Fibroblast of skin of right biceps (primary cell): ENCODE data around the gene MZT2A.
"Not testable (repeated sequence)": the region's sequence is repeated elsewhere in the genome, so short reads cannot be mapped to it uniquely, and the experiment has no call there.

Experiments
- DNase-seq: peaks from one replicate; pipeline ENCODE4 v3.0.0-alpha.2; 2013

MZT2A gene, protein sequence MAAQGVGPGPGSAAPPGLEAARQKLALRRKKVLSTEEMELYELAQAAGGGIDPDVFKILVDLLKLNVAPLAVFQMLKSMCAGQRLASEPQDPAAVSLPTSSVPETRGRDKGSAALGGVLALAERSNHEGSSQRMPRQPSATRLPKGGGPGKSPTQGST

DNA sequence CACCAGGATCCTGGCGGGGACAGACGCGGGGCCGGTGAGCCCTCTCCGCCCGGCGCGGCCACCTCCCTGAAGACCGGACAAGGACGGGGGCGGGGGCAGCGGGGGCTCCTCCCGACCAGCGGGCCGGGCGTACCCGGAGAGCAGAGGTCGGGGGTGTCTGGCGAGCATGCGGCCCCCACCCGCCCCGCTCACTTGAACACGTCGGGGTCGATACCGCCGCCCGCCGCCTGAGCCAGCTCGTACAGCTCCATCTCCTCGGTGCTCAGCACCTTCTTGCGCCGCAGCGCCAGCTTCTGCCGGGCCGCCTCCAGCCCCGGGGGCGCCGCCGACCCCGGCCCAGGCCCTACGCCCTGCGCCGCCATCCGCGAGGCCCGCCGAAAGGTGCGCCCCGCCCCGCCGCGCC is at the start of gene MZT2A:
MZT2A (minus strand) TSS at position 383 of the 403 bp plus-strand sequence; CDS start at position 362, 21 bp downstream.
- DNase-seq: not testable (repeated sequence)

DNA sequence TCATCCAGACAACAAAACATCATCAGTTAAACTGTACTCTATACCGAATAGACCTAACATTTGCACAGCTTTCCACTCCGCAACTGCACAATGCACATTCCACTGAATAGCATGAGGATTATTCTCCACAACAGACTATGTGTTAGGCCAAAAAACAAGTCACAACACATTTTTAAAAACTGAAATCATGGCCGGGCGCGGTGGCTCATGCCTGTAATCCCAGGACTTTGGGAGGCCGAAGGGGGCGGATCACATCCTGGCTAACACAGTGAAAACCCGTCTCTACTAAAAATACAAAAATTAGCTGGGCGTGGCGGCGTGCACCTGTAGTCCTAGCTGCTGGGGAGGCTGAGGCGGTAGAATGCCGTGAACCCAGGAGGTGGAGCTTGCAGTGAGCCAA is 46.7 kb upstream of the MZT2A start:
- not testable (repeated sequence) for DNase-seq

DNA sequence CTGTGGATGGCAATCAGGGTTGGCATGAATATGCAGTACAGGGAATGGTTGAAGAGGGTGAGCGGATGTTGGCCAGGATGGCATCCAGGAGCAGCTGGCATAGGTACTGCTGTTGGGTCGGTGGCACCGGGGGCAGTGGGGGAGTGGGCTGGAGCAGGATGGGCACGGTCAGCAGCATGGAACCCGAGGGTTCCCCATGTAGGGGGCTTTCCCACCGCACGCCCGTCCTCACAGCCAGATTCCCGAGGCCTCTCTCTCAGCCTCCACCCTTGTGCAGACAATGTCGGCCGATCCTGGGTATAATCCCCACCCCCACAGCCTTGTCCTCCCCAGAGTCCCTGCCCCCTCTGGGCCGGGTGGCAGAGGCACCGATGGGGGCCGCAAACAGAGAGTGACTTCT is 44.6 kb upstream of the MZT2A start:
- not testable (repeated sequence) for DNase-seq

DNA sequence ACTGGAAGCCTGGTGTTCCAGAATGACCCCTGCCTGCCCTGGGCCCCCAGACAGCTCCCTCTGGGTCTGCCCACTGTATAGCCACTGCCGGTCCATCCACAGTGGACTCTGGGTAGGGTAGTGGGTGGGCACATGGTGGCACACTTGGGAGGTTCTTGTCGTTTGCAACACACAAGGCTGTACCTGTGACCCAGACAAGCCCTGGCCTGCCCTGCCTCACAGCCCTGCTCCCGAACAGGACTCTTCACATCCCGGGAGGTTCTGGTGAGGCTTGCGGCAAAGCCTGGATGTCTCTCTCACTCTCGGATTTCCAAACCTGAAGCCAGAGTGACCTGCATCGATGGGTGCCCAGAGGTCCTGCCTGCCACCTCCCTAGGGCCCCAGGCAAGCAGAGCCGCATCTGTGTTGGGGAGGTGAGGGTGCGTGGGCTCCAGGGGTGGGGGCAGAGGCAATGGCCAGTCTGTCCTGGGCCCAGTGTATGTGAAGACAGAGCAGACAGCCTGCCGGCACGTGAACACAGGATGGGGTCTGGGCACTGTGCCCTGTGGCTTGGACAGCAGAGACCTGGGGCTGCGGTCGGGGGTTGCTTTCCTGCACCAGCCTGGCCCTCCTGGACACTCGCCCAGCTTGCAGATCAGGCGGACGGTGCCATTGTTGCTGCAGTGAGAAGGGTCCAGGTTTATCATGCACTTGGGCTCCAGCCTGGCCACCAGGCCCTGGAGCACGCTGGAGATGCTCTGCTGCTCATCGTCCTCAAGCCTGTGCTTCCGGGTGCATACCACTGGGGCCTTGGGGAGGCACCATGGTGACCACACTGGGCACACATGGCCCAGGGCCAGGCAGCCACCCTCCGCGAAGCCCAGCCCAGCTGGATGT is 44.0 kb upstream of the MZT2A start:
- not testable (repeated sequence) for DNase-seq

DNA sequence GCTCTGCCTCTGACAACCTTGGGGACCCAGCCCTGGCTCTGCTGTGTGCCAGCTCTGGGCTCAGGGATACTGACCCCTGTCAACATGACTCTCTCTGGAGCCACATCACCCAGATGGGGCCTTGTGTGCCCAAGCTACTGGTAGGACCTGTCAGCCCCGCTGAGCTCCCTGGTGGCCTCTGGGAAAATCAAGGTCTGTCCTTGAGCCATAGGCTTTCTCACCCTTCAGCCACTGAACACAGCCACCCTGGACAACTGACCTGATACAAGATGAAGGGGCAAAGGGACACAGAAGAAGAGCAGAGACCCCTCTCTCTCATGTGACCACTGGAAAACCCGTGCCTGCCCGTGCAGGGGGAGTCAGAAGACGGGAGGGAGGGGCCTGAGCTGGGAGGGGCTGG is 43.3 kb upstream of the MZT2A start:
- no peak for DNase-seq

DNA sequence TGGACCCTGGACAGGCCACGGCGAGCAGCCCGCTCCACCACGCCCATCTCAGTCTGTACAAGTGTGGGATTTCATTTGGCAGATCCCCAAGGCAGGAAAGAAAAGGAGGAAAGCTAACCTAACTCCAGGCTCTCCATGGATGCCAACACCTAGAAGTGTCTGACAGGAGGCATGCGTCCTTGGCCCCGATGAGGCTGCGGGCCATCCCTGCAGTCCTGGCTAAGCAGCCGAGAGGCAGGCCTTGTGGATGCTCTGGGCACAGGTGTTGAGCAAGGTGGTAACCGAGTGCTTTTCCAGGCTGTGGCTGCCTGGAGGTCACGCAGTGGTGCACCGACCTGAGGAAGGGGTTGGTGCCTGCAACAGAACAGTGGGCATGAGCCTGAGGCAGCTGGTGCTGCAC is 42.8 kb upstream of the MZT2A start:
- DNase-seq: not testable (repeated sequence)

DNA sequence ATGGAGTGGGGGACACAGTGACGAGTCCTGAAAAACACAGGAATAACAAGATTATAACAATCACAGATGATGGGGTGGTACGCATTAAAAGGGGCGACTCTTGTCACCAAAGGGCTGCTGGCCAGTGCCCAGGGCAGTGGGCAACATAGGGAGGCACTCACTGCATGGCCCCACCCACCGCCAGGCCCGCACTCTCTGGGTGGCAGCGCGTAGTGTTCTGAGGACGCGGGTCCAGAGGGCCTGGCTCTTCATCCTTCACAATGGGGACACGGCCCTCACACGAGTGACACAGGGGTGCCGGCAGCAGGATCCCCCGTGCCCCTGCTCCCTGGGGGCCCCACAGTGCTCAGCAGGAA is 42.1 kb upstream of the MZT2A start:
- DNase-seq: not testable (repeated sequence)

DNA sequence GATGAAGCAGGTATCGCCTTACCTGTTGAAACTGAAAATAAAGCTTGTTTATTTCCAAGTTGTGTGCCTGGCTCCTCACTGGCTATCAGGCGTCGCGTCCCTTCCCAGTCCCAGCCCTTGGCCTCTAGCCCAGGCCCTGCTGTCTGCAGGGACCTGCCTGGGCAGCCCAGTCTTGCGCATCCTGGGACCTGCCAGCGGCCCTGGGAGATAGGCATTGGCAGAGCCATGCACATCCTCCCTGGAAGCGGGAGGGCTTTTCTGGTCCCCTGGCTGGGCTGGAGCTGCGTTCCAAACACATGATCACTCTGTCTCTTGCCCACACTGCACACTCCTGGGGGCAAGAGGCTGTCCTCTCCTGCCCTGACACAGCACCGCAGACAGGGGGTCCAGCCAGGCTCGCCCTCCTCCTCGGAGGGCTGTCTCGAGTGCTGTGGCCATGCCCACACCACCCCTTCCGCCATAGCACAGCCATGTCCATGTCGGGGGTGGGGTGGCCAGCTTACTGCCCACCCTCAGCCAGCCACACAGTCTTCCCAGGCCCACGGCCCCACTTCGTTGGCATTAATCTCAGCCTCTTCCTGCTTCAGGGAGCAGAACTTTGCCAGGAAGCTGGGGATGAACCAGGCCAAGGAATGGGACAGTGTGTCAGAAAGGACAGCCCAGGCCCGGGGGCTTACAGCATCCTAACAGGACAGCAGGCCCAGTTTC is 41.6 kb upstream of the MZT2A start:
- not testable (repeated sequence) for DNase-seq

DNA sequence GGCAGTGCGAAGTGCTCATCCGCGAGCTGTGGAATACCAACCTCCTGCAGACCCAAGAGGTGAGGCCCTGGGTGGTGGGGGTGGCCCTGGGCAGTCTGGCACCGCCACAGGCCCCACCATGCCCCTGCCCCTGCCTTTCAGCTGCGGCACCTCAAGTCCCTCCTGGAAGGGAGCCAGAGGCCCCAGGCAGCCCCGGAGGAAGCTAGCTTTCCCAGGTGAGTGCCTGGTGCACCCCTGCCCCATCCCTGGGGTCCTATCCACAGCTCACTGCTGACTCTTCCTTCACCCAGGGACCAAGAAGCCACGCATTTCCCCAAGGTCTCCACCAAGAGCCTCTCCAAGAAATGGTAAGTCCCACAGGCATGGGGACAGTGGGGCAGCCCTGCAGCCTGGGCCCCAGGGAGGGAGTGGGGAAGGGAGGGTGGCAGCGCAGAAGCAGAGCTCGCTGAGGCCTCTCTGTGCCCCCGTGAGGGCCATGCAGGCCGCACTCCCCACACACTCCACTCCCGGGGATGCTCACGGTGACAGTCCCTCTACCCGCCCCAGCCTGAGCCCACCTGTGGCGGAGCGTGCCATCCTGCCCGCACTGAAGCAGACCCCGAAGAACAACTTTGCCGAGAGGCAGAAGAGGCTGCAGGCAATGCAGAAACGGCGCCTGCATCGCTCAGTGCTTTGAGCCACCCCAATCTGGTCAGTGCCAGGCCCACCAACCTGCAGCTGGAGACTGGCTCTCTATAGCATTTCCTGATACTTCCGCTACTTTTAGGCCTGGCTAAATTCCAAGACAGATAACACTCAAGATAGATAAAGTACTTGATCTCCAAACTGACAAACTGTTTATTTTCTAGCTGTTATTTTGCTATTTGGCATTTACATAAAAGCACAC is 40.8 kb upstream of the MZT2A start:
- DNase-seq: not testable (repeated sequence)

DNA sequence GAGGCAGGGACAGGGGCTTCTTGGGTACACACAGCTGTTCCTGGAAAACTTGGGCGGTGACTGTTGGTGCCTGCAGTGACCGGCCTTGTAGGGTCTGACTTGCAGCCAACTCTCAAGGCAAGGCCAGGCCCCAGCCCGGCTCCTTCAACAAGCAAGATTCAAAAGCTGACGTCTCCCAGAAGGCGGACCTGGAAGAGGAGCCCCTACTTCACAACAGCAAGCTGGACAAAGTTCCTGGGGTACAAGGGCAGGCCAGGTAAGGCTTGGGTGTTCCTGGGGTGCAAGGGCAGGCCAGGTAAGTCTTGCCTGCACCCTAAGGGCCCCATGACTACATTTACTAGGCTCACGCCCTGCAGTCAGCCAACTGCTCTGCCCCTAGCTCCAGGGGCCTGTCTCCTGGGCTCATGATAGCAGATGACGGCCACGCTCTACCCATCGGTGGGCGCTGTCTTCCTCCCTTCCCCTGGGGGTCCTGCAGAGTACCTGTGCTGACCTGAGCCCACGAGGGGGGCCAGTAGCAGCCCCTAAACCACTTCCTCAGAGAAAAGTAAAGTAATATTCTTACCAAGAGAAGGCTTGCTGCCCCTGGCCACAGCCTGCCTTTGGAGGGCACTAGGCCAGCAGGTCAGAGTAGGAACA is 39.5 kb upstream of the MZT2A start:
- not testable (repeated sequence) for DNase-seq

DNA sequence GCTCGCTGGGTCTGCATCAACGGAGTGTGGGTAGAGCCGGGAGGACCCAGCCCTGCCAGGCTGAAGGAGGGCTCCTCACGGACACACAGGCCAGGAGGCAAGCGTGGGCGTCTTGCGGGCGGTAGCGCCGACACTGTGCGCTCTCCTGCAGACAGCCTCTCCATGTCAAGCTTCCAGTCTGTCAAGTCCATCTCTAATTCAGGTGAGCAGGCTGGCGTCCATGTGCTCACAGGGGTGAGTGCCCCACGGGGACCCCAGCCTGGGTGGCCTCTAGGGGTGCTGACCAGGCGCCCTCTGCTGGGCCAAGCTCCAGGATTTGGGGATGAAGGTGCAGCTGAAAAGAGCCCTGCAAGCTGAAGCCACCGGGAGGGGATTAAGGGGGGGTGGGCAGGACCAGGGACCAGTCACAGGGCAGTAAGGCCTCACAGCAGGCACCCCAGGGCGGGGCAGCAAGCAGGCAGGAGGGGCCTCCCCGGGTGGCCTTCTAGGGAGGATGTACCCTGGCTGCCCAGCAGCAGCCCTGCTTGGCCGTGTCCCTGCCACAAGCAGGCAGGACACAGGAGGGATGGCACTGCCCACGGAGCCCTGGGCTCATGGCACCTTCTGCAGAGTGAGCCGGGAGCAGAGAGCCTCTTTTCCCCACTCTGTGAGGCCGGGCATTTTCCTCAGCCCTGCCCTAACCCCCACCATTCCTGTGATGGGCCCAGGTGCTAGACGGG is 38.6 kb upstream of the MZT2A start:
- not testable (repeated sequence) for DNase-seq

DNA sequence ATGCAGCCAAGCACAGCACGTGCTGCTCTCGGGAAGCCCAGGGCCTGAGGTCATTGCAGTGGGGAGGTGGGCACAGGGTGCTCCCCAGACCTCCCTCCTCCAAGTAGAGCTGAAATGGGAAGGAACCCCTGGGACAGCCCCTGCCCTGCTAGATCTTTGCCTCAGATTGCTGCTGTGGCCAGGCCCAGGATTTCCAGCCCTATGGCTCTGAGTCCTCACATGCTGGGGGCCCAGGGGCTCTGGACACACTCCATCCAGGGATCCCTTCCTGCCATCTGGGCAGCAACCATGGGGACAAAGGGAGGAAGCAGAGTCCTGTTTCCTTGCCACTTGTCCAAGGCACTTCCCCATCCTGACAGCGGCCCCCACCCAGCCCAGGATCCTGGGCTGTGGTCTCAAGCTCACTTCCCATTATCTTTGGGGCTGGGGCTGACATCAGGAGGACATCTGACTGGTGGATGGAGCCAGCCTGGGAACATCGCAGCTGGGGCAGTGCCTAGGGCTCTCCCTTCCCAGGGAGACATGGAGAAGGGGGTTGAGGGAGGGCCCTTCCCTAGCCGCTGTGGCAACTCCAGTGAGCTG is 37.8 kb upstream of the MZT2A start:
- not testable (repeated sequence) for DNase-seq

DNA sequence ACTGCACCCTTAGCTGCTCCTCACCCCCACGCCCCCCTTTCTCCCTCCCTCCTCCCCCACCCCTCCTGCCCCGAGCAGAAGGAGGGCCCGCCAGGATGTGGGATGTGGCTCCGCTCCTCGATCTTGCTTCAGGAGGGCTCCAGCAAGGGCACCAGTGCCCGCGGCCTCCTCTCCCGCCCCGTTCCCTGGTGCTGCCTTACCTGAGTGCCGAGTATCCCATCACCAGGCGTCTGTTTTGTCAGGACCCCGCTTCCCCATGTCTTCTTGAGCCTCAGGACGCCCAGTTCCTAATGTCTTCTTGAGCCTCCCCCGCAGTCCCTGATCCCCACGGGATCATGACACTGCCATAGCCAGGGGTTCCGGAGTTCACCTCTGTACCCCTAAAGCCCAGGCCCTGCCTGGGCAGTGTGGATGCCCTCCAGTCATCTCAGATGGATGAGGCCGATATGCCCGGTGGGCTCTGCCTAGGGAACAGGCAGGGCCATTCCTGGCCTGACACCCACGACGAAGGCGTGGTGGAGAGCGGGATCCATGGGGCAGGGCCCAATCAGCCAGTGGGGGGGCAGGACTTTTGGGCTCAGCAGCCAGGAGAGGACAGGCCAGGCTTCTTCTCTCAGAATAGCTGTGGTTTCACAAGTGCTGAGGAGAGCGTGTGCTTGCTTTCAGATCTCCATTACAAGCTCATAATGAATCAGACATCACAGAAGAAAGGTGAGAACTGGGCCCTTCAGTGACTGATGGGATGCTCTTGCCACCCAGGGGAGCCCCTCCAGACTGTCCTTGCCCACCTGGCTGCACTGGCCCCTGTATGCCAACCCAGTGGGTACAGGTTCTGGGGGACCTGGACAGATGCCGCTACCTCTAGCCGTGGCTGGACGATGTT is 37.0 kb upstream of the MZT2A start:
- DNase-seq: peak; percentile 21

DNA sequence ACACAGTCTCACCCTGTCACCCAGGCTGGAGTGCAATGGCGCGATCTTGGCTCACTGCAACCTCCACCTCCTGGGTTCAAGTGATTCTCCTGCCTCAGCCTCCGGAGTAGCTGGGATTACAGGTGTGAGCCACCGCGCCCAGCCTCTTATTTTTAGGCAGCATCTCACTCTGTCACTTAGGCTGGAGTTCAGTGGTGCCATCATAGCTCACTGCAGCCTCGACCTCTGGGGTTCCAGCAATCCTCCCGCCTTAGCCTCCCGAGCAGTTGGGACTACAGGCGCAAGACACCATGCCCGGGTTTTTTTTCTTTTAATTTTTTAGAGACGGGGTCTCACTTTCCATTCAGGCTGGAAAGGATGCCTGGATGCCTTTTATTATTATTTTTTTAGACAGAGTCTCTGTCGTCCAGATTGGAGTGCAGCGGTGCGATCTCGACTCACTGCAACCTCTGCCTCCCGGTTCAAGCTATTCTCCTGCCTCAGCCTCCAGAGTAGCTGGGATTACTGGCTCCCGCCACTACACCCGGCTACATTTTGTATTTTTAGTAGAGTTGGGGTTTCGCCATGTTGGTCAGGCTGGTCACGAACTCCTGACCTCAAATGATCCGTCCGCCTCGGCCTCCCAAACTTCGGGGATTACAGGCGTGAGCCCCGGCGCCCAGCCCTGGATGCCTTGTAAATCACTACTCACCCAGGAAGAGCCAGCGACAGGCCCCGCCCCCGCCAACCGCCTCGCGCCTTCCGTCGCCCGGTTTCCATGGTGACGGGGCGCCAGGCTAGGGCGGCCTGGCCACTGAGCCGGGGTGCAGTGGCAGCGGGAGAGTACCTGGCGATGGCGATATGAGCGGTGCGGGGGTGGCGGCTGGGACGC is 35.2 kb upstream of the MZT2A start, which contains the start of gene CCDC74A:
CCDC74A (plus strand) TSS at position 758 of the 871 bp plus-strand sequence; CDS start at position 841, 83 bp downstream.
- DNase-seq: peak; percentile 66

DNA sequence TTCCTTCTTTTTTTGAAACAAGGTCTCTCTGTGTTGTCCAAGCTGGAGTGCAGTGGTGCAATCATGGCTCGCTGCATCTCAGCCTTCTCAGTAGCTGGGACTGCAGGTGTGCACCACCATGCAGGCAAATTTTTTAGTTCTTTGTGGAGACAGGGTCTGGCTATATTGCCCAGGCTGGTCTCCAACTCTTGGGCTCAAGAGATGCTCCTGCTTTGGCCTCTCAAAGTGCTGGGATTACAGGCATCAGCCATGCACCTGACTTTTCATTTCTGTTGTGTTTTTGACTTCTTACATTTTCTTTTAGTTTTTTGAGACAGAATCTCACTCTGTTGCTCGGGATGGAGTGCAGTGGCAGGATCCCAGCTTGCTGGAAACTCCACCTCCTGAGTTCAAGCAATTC is 33.1 kb upstream of the MZT2A start:
- not testable (repeated sequence) for DNase-seq

DNA sequence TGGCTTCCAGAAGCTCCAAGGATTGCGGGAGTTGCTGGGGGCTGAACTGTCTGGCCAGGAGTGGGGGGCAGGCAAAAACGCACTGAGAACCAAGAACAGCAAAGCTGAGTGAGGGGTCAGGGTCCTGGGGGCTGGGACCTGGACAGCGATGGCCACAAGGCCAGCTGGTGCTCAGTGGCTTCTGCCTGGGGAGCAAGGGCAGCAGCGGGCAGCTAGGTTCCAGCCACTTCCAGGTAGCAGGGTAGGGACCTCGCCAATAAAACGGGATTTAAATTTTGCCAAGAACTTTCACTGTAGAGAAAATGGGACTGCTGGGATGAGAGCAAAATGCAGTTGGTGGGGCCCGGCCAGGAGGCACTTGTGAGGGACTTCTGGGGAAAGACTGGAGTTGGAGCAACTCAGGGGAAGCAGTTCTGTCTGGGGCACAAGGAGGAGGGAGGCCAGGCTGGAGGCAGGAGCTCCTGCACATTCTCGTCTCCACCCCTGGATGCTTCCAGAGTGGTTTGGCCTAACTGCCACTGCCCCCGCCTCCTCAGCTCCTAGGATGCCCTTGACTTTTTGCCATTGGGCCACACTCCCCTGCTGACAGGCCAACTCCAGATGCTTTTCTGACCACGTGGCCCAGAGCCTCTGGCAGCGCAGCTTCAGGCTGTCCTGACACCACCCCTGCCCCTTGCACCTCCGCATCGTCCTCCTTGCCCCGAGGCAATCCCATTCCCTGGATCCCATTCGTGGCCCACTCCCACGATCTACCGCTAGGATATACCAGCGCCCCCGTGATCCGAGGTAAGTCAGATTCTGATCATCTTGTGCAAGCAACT is 30.0 kb upstream of the MZT2A start:
- no peak for DNase-seq

DNA sequence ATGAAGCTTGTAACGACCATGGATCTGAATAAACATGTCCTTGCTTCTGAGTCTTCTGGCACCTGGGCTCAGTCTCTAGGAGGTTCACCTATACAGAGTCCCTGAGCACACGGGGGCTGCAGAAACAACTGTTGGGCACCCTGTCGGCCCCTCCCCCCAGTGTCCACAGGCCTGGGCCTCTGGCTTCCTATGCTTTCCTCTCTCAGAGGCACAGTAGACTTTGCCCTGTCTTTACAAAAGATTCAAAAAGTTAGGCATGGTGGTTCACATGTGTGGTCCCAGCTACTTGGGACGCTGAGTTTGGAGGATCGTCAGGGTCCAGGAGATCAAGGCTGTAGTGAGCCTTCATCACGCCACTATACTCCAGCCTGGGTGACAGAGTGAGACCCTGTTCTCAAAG is 29.3 kb upstream of the MZT2A start:
- DNase-seq: not testable (repeated sequence)

DNA sequence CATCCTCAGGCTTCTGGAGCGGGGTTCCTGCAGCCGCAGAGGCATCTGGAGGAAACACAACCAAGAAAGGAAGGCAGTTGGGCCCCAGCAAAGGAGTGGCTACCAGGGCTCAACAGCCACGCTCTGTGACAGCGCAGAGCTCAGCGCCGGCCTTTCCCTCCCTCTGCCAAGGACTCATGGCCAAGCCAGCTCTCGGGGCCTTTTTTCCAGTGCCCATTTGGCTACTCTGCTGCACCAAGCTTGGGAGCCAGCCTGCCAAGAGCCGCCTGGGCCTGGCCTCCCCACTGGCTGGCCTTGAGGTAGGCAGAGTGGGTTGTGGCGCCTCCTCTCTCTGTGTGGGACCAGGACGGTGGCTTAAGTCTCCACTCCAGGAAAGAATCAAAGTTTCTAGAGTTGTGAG is 28.3 kb upstream of the MZT2A start:
- DNase-seq: no peak
